CD4-positive, CD25-positive, alpha-beta regulatory T cell (primary cell): ENCODE results near the gene ASB12. TPM values are rescaled to one million over a fixed set of nuclear protein-coding genes. Genes with fewer than 3 reads are reported as not detected.
A peak's percentile ranks its signal among the peaks of the same experiment; 100 is the strongest.

Source experiments
- ATAC-seq, 2 donors: fragments of 150-1000 bp; cut with Tn5 transposase; one replicate each; pipeline ENCODE4 v1.10.0; 2021; ENCODE audit warnings: low read depth in 2 of 2, moderate number of reproducible peaks in 2 of 2, moderate library complexity in 1 of 2
- DNase-seq, 3 donors: peaks; one replicate each; pipeline versions ENCODE4 v3.0.0 to v3.0.0-alpha.2; 2012 to 2022; ENCODE audit warnings: mixed read lengths in 1 of 3
- H3K27ac ChIP-seq: one replicate; pipeline ENCODE4 v1.7.0; 2013; ENCODE audit warnings: mild to moderate bottlenecking, low read length; ENCODE audit not compliant: insufficient read depth, poor library complexity, severe bottlenecking
- H3K27me3 ChIP-seq: one replicate; pipeline ENCODE4 v1.7.0; 2013; ENCODE audit warnings: low read length; ENCODE audit not compliant: control insufficient read depth, insufficient read depth
- H3K36me3 ChIP-seq: one replicate; pipeline ENCODE4 v1.7.0; 2013; ENCODE audit warnings: mild to moderate bottlenecking, low read length, moderate library complexity; ENCODE audit not compliant: control insufficient read depth, insufficient read depth
- H3K4me1 ChIP-seq: 2 replicates; pipeline ENCODE4 v1.7.0; 2013; ENCODE audit warnings: mild to moderate bottlenecking, low read length; ENCODE audit not compliant: insufficient read depth, control insufficient read depth, poor library complexity, severe bottlenecking
- H3K4me3 ChIP-seq: one replicate; pipeline ENCODE4 v1.7.0; 2013; ENCODE audit warnings: low read depth, mild to moderate bottlenecking, low read length, moderate library complexity
- H3K9me3 ChIP-seq, 2 experiments: 1 replicate in 1 of 2; 2 replicates in 1 of 2; pipeline ENCODE4 v1.7.0; 2013; ENCODE audit warnings: low read length in 2 of 2, mild to moderate bottlenecking in 1 of 2, moderate library complexity in 1 of 2; ENCODE audit not compliant: control insufficient read depth in 2 of 2
- H3K27ac Mint-ChIP-seq, 3 donors: one replicate each; pipeline ENCODE4 v1.8.0; 2020 to 2022; ENCODE audit warnings: mild to moderate bottlenecking in 3 of 3, mixed read lengths in 3 of 3, moderate library complexity in 2 of 3
- H3K27me3 Mint-ChIP-seq: one replicate; pipeline ENCODE4 v1.8.0; 2022; ENCODE audit warnings: mild to moderate bottlenecking, mixed read lengths
- H3K36me3 Mint-ChIP-seq: one replicate; pipeline ENCODE4 v1.8.0; 2020; ENCODE audit warnings: mixed read lengths
- H3K4me1 Mint-ChIP-seq, 4 donors: one replicate each; pipeline ENCODE4 v1.8.0; 2020 to 2022; ENCODE audit warnings: mixed read lengths in 4 of 4, mild to moderate bottlenecking in 1 of 4
- H3K4me3 Mint-ChIP-seq, 4 donors: one replicate each; pipeline ENCODE4 v1.8.0; 2020 to 2022; ENCODE audit warnings: mild to moderate bottlenecking in 4 of 4, mixed read lengths in 4 of 4, moderate library complexity in 3 of 4
- H3K9me3 Mint-ChIP-seq, 7 donors: one replicate each; pipeline ENCODE4 v1.8.0; 2020 to 2022; ENCODE audit warnings: mixed read lengths in 7 of 7, mild to moderate bottlenecking in 3 of 7, moderate library complexity in 2 of 7
- polyA plus RNA-seq, 4 donors: library from polyadenylated mRNA; unstranded; fragments of 300-500 nt; fragmentation: Illumina TruSeq; gene quantifications; one replicate each; pipeline ENCODE4 v1.2.3, GENCODE V29; 2021
- total RNA-seq: library from RNA; stranded (reverse); gene quantifications from one replicate; pipeline ENCODE4 v1.2.3, GENCODE V29; 2022

Gene ASB12
- total and polyA plus RNA-seq, 5 donors from 2014 or later, result 0.27 TPM; not detected in 4

GRCh38 chrX:64205441-64205734 is 25.0 kb downstream of the ASB12 start, which contains the start of gene AMER1:
AMER1 (minus strand) TSS chrX:64205708; CDS start chrX:64193286, 12,422 bp downstream.
- no peak for ATAC-seq
- Histone ChIP-seq H3K27me3 (no peaks in the 10 kb centered on the region), H3K36me3 (no peaks in the 10 kb centered on the region), H3K4me1 (peaks cover 3% of the 10 kb centered on the region), H3K4me3 (peak within 1 kb of the TSS; percentile 62), H3K27ac (peak within 1 kb of the TSS; percentile 80), H3K9me3 (no peaks in the 10 kb centered on the region)
- H3K9me3 Mint-ChIP-seq, result no peaks in the 10 kb centered on the region
- H3K4me1 Mint-ChIP-seq, result peaks cover 0 to 18% (median 11%) of the 10 kb centered on the region in 4 donors
- H3K27ac Mint-ChIP-seq, result peak within 1 kb of the TSS; percentile 91 to 94 (median 91)
- DNase-seq, result no peak
- H3K27me3 Mint-ChIP-seq, result no peaks in the 10 kb centered on the region
- peak within 1 kb of the TSS; percentile 93 to 100 (median 94) for H3K4me3 Mint-ChIP-seq
- H3K36me3 Mint-ChIP-seq, result no peaks in the 10 kb centered on the region

- Histone ChIP-seq H3K9me3 (no peaks in the 10 kb centered on the region), H3K36me3 (no peaks in the 10 kb centered on the region), H3K4me1 (peaks cover 3% of the 10 kb centered on the region), H3K27ac (peak overlapping the region; percentile 80), H3K27me3 (no peaks in the 10 kb centered on the region), H3K4me3 (no peak overlapping the region)
- peaks cover 0 to 18% (median 11%) of the 10 kb centered on the region in 4 donors for H3K4me1 Mint-ChIP-seq
- ATAC-seq (peak in 1 of 2 donors; percentile 4), DNase-seq (peak in 1 of 3 donors; percentile 26)
- no peaks in the 10 kb centered on the region for H3K9me3 Mint-ChIP-seq
- peak overlapping the region; percentile 80 to 95 (median 93) for H3K4me3 Mint-ChIP-seq
- no peaks in the 10 kb centered on the region for H3K36me3 Mint-ChIP-seq
- no peaks in the 10 kb centered on the region for H3K27me3 Mint-ChIP-seq
- H3K27ac Mint-ChIP-seq, result peak overlapping the region in 2 of 3 donors; percentile 62 to 63
Measured at GRCh38 chrX:64204701-64205440, 25.5 kb downstream of the ASB12 start.

- DNase-seq, result no peak
- Histone ChIP-seq H3K27ac (no peak overlapping the region), H3K4me3 (no peak overlapping the region), H3K27me3 (no peaks in the 10 kb centered on the region), H3K4me1 (peaks cover 3% of the 10 kb centered on the region), H3K36me3 (no peaks in the 10 kb centered on the region), H3K9me3 (no peaks in the 10 kb centered on the region)
- H3K4me1 Mint-ChIP-seq, result peaks cover 0 to 18% (median 11%) of the 10 kb centered on the region in 4 donors
- no peaks in the 10 kb centered on the region for H3K36me3 Mint-ChIP-seq
- H3K27ac Mint-ChIP-seq, result peak overlapping the region in 1 of 3 donors; percentile 62
- ATAC-seq, result no peak
- no peaks in the 10 kb centered on the region for H3K9me3 Mint-ChIP-seq
- peak overlapping the region; percentile 80 to 95 (median 86) for H3K4me3 Mint-ChIP-seq
- H3K27me3 Mint-ChIP-seq, result no peaks in the 10 kb centered on the region
Measured at GRCh38 chrX:64204252-64204651, 26.2 kb downstream of the ASB12 start.

GRCh38 chrX:64202808-64203325 is 27.5 kb downstream of the ASB12 start:
- no peak overlapping the region for H3K27ac Mint-ChIP-seq
- H3K9me3 Mint-ChIP-seq, result no peaks in the 10 kb centered on the region
- H3K27me3 ChIP-seq, result no peaks in the 10 kb centered on the region
- no peak overlapping the region for H3K27ac ChIP-seq
- no peak overlapping the region for H3K4me3 ChIP-seq
- H3K4me1 ChIP-seq, result peaks cover 3% of the 10 kb centered on the region
- ATAC-seq, result no peak
- DNase-seq, result no peak
- H3K27me3 Mint-ChIP-seq, result no peaks in the 10 kb centered on the region
- H3K36me3 ChIP-seq, result no peaks in the 10 kb centered on the region
- peak overlapping the region in 3 of 4 donors; percentile 80 to 95 (median 80) for H3K4me3 Mint-ChIP-seq
- no peaks in the 10 kb centered on the region for H3K36me3 Mint-ChIP-seq
- peaks cover 0 to 26% (median 11%) of the 10 kb centered on the region in 4 donors for H3K4me1 Mint-ChIP-seq
- no peaks in the 10 kb centered on the region for H3K9me3 ChIP-seq

- H3K27me3 ChIP-seq, result no peaks in the 10 kb centered on the region
- no peaks in the 10 kb centered on the region for H3K36me3 ChIP-seq
- no peak overlapping the region for H3K27ac ChIP-seq
- no peaks in the 10 kb centered on the region for H3K9me3 ChIP-seq
- Mint-ChIP-seq H3K36me3 (no peaks in the 10 kb centered on the region), H3K27me3 (no peaks in the 10 kb centered on the region), H3K4me3 (no peak overlapping the region), H3K4me1 (peaks cover 0 to 13% (median 5%) of the 10 kb centered on the region in 4 donors), H3K27ac (peak overlapping the region in 1 of 3 donors; percentile 32), H3K9me3 (no peaks in the 10 kb centered on the region)
- DNase-seq (no peak), ATAC-seq (no peak)
- no peak overlapping the region for H3K4me3 ChIP-seq
- H3K4me1 ChIP-seq, result no peaks in the 10 kb centered on the region
Measured at GRCh38 chrX:64198036-64198435, 32.4 kb downstream of the ASB12 start.

- ATAC-seq (no peak), DNase-seq (no peak)
- Mint-ChIP-seq H3K4me3 (no peak overlapping the region), H3K9me3 (no peaks in the 10 kb centered on the region), H3K4me1 (peaks cover 0 to 8% (median under 1%) of the 10 kb centered on the region in 4 donors), H3K27ac (no peak overlapping the region), H3K27me3 (no peaks in the 10 kb centered on the region), H3K36me3 (peaks cover 6% of the 10 kb centered on the region)
- Histone ChIP-seq H3K27me3 (no peaks in the 10 kb centered on the region), H3K4me1 (no peaks in the 10 kb centered on the region), H3K36me3 (no peaks in the 10 kb centered on the region), H3K4me3 (no peak overlapping the region), H3K9me3 (no peaks in the 10 kb centered on the region), H3K27ac (no peak overlapping the region)
Measured at GRCh38 chrX:64196606-64197005, 33.8 kb downstream of the ASB12 start.

- no peak for DNase-seq
- Mint-ChIP-seq H3K27ac (no peak overlapping the region), H3K9me3 (no peaks in the 10 kb centered on the region), H3K36me3 (peaks cover 9% of the 10 kb centered on the region), H3K27me3 (no peaks in the 10 kb centered on the region), H3K4me1 (peaks cover 0 to 8% (median under 1%) of the 10 kb centered on the region in 4 donors), H3K4me3 (no peak overlapping the region)
- Histone ChIP-seq H3K27ac (no peak overlapping the region), H3K4me3 (no peak overlapping the region), H3K27me3 (no peaks in the 10 kb centered on the region), H3K9me3 (no peaks in the 10 kb centered on the region), H3K4me1 (no peaks in the 10 kb centered on the region), H3K36me3 (no peaks in the 10 kb centered on the region)
- no peak for ATAC-seq
Measured at GRCh38 chrX:64195862-64196261, 34.5 kb downstream of the ASB12 start.

- H3K4me3 Mint-ChIP-seq, result no peak overlapping the region
- H3K4me3 ChIP-seq, result no peak overlapping the region
- H3K9me3 Mint-ChIP-seq, result peaks cover 0 to 2% (median 0%) of the 10 kb centered on the region in 7 donors
- ATAC-seq (no peak), DNase-seq (no peak)
- no peaks in the 10 kb centered on the region for H3K9me3 ChIP-seq
- H3K27me3 ChIP-seq, result no peaks in the 10 kb centered on the region
- no peaks in the 10 kb centered on the region for H3K36me3 ChIP-seq
- no peaks in the 10 kb centered on the region for H3K4me1 ChIP-seq
- H3K36me3 Mint-ChIP-seq, result peaks cover 9% of the 10 kb centered on the region
- peaks cover 0 to 2% (median 0%) of the 10 kb centered on the region in 4 donors for H3K4me1 Mint-ChIP-seq
- H3K27ac ChIP-seq, result no peak overlapping the region
- H3K27me3 Mint-ChIP-seq, result no peaks in the 10 kb centered on the region
- H3K27ac Mint-ChIP-seq, result no peak overlapping the region
Measured at GRCh38 chrX:64192673-64193072, 37.7 kb downstream of the ASB12 start.
